Left hindlimb (tissue), 1 donor: ENCODE measurements around the gene ATP8A1.

Experiments used
- DNase-seq: peaks from one replicate; pipeline ENCODE4 v3.0.0-alpha.2; 2018

ATP8A1 gene

GRCh38 chr4:42646999-42647541 is 9.8 kb downstream of the ATP8A1 start:
- DNase-seq = no peak

GRCh38 chr4:42646013-42646784 is 10.7 kb downstream of the ATP8A1 start:
- no peak for DNase-seq

- no peak for DNase-seq
Observed at GRCh38 chr4:42644897-42645296, 12.0 kb downstream of the ATP8A1 start.

GRCh38 chr4:42643685-42644084 is 13.2 kb downstream of the ATP8A1 start:
- DNase-seq = no peak

GRCh38 chr4:42642845-42643615 is 13.9 kb downstream of the ATP8A1 start:
- no peak for DNase-seq

GRCh38 chr4:42642101-42642797 is 14.7 kb downstream of the ATP8A1 start:
- DNase-seq = no peak

GRCh38 chr4:42641656-42642055 is 15.2 kb downstream of the ATP8A1 start:
- no peak for DNase-seq

GRCh38 chr4:42641161-42641560 is 15.7 kb downstream of the ATP8A1 start:
- DNase-seq = no peak

GRCh38 chr4:42640613-42641012 is 16.3 kb downstream of the ATP8A1 start:
- DNase-seq = no peak

GRCh38 chr4:42638993-42639392 is 17.9 kb downstream of the ATP8A1 start:
- DNase-seq = no peak

GRCh38 chr4:42638321-42638720 is 18.6 kb downstream of the ATP8A1 start:
- DNase-seq = no peak

GRCh38 chr4:42637867-42638266 is 19.0 kb downstream of the ATP8A1 start:
- no peak for DNase-seq

GRCh38 chr4:42637104-42637503 is 19.8 kb downstream of the ATP8A1 start:
- no peak for DNase-seq

- DNase-seq = no peak
Observed at GRCh38 chr4:42636645-42636949, 20.3 kb downstream of the ATP8A1 start.

GRCh38 chr4:42633605-42634388 is 23.1 kb downstream of the ATP8A1 start:
- DNase-seq = no peak

GRCh38 chr4:42632653-42633382 is 24.1 kb downstream of the ATP8A1 start:
- DNase-seq = no peak

- no peak for DNase-seq
Observed at GRCh38 chr4:42630908-42631307, 26.0 kb downstream of the ATP8A1 start.

- no peak for DNase-seq
Observed at GRCh38 chr4:42628740-42629139, 28.2 kb downstream of the ATP8A1 start.

GRCh38 chr4:42627885-42628646 is 28.8 kb downstream of the ATP8A1 start:
- DNase-seq = no peak

GRCh38 chr4:42626629-42627146 is 30.2 kb downstream of the ATP8A1 start:
- DNase-seq = no peak

- no peak for DNase-seq
Observed at GRCh38 chr4:42625329-42625728, 31.6 kb downstream of the ATP8A1 start.
